NCI-H82 (cell line): ENCODE data around the gene RTCA.
A peak's percentile ranks its signal among the peaks of the same experiment; 100 is the strongest.
"Not testable (repeated sequence)": the region's sequence is repeated elsewhere in the genome, so short reads cannot be mapped to it uniquely, and the experiment has no call there.

Source experiments
- DNase-seq: peaks from one replicate; lab custom pipeline; 2025; lab: John Stamatoyannopoulos, UW

The RTCA gene

DNA sequence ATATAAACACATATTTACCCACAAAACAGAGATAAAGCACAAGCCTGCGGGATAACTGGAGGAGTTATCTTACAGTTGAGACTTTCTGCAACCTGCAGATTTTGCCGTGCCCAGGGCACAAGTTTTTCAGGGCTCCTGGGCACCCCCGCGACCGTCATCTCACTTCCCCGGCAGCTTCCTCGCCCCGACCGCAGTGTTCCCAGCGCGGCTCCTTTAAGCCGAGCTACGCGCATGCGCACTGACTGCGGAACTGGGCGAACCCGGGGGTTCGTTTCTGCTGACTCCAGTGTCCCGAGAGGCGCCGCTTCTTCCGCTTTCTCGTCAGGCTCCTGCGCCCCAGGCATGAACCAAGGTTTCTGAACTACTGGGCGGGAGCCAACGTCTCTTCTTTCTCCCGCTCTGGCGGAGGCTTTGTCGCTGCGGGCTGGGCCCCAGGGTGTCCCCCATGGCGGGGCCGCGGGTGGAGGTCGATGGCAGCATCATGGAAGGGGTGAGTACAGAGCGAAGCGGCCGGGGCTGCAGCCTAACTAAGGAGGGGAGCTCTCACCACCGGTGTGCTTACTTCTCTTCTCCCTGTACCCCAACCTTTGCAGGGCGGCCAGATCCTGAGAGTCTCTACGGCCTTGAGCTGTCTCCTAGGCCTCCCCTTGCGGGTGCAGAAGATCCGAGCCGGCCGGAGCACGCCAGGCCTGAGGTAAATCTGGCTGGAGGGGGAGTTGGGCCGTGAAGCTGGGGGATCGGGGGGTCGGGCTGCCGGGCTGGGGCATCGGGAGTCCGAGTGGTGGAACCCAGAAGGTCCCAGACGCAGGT is at the start of gene RTCA:
Gene RTCA, plus strand, starts transcription at position 286 of the 810 bp plus-strand sequence. Its CDS starts 160 bp downstream, at position 446.
- DNase-seq = peak; percentile 98

DNA sequence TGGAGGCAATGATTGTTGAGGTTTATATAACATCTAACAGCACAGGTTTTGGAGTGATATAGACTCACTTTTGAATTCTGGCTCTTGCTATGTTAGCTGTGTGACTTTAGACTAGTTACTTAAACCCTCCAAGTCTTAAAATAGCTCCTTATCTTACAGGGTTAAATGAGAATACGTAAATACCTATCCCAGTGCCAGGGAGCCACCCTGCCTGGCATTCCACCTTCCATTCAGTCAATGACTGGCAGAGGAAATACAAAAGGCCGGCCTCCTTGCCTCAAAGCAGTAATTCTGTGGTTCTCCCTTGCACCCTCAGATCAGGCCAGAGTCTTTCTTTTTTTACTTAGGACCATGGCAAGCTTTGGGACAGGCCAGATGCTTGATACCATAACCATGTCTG is 48.2 kb upstream of the RTCA start:
- DNase-seq = no peak

GRCh38 chr1:100219457-100219856 is 46.6 kb upstream of the RTCA start:
- DNase-seq = no peak

DNA sequence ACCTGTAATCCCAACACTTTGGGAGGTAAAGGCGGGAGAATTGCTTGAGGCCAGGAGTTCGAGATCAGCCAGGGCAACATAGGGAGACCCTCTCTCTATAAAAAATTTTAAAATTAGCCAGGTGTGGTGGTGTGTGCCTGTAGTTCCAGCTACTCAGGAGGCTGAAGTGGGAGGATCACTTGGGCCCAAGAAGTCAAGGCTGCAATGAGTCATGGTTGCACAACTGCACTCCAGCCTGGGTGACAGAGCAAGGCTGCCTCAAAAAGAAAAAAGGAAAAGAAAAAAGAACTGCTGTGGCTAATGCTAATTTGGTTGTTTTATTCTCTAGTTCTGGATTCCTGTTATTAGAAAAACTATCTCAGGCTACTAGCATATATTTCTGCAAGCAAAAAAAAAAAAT is 46.1 kb upstream of the RTCA start:
- DNase-seq = no peak

GRCh38 chr1:100222428-100222827 is 43.6 kb upstream of the RTCA start:
- DNase-seq = no peak

DNA sequence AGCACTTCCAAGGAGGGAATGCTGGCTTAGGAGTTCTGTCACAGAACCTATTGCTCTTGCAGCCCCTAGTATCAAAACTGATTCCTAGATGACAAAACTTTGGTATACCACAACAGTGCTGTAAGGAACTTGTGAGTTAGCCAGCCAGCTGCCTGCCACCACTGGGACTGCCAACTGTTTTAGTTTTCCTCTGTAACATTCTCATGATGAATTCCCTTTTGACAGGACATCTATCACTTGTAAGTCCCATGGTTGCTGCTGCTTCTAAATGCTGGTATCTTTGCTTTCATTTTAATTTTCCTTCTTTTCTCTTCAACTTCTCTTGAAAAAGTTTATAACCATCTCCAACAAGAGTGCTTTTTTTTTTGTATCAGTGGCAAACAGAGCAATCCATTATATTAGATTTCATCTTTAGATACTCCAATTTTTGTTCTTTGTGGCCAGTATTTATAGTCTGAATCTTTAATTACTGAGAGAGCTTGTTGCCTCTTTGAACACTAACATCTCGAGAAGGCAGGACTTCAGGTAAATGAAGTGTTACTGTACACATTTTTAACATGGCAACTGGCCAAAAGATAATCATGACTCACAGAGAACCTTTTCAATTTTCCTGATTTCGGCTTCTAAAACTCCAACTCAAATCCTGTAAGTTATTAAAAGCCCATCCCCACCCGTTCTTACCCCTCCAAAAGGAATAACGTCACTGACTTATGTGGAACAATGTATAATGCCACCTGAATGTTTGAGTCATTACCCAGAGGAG is 36.2 kb upstream of the RTCA start:
- no peak for DNase-seq

- DNase-seq = no peak
Observed at GRCh38 chr1:100230765-100231164, 35.3 kb upstream of the RTCA start.

- no peak for DNase-seq
Observed at GRCh38 chr1:100231721-100232120, 34.3 kb upstream of the RTCA start.

DNA sequence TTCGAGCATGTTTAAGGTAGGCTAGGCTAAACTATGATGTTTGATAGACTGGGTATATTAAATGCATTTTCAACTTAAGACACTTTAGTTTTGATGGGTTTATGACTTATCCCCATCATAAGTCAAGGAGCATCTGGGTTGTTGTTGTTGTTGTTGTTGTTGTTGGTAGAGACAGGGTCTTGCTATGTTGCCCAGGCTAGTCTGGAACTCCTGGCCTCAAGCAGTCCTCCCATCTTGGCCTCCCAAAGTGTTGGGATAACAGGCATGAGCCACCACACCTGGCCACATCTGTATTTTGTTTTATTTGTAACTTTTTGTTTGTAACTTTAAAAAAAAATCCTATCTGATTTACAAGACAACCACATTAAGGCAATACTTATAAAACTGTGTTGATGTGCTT is 33.9 kb upstream of the RTCA start:
- no peak for DNase-seq

DNA sequence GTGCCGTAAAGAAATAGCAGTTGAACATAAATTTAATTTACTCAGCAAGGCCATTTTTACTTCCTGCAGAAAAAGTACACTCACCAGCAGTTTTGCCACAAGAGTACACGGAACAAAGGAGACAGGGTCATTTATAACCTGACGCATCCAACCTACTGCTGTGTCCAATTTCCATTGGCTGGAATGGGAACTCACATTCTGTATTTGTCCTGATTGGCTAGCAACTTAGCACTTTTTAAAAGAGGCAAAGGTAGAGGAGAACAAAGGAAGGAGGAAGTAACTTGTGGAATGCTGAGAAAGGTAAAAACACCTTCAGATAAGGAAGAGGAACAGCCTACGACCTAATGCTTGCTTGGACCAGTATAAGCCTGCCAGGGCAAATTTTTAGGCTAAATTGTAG is 32.5 kb upstream of the RTCA start:
- not testable (repeated sequence) for DNase-seq

GRCh38 chr1:100234432-100234831 is 31.6 kb upstream of the RTCA start:
- DNase-seq = no peak

DNA sequence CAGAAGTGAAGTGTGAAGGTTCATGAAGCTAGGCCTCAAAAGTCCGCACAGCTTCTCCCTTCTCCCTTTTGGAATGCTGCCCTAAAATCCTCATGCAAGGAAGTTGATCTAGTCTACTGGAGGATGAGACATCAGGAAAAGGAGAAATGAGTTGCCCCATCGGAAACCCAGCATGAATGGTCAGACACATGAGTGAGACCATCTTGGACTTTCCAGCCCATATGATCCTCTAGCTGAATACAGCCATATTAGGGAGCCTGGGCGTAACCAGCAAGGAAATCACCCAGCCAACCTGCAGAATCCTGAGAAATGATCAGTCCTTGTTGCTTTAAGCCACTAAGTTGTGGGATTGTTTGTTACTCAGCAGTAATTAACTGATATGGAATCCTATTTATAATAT is 28.9 kb upstream of the RTCA start:
- DNase-seq = no peak

DNA sequence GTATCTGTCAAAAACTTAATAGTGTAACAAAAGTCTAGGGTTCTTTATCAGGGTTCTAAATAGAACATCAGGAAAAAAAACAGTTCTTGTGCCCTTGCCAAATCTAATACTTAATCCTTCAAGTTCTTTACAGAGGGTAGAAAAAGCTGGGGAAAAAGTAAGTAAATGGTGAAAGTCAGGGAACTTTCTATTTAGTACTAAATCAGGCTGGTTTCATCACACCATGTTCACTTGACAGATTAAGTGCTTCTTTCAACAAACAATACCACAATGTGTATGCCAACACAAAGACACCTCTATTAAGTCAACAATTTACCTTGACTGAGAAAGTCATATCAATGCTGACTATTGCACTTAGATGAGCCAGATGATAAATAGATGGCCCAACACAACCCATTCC is 26.1 kb upstream of the RTCA start:
- DNase-seq = no peak

- DNase-seq = no peak
Observed at GRCh38 chr1:100240631-100241030, 25.4 kb upstream of the RTCA start.

GRCh38 chr1:100246738-100247137 is 19.3 kb upstream of the RTCA start:
- DNase-seq = no peak

DNA sequence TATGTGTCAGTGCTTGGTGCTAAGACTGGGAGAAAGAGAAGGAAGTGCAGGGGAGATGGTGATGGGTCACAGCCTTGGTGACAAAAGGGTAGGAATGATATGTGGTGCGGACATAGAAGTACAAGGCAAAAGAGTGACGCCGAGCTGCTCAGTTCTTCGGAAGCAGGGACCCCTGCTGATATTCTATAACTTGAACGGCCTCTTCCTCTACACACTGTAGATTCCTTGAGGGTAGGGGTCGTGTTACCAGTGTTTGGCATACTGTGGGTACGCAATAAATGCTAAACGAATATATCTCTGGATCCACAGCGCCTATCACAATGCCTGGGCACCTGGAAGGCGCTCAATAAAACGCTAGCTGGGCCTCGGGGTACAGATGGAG is 16.9 kb upstream of the RTCA start:
- peak; percentile 41 for DNase-seq

DNA sequence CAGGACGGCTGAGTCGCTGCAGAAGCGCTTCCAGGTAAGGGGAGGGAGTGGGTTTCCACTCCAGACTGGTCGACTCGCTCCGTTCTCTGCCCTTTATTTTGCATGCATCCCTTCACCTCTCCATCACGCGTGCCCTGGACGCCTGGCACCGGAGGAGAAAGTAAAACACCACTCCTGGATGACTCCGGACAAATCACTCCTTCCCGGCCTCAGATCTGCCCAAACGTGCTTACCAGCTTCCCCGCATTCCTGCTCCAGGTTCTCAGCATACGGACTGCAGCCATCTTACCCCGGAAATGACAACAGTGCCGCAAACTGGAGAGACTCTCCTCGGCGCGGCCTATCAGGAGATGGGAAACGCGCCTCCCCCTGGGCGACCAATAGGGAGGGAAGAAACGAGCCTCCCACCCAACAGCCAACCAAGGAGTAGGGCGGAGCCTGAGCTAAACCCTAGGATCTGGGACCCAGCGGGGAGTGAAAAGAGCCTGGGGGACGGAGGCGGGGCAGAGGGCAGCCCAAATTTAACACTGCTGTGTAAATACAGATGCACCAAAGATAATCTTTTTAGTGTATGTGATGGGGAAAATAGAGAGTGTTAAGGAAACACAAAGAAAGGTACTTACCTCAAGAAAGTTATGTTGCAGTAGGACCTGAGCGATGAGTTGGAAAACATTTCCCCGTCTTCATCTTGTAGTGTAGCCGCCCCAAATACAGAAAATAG is 16.3 kb upstream of the RTCA start, which contains the start of gene DBT:
Gene DBT, minus strand, starts transcription at position 298 of the 721 bp plus-strand sequence. Its CDS starts 14 bp downstream, at position 284.
- peak; percentile 99 for DNase-seq

GRCh38 chr1:100250264-100250663 is 15.8 kb upstream of the RTCA start:
- DNase-seq = no peak

- DNase-seq = no peak
Observed at GRCh38 chr1:100250807-100251206, 15.2 kb upstream of the RTCA start.

DNA sequence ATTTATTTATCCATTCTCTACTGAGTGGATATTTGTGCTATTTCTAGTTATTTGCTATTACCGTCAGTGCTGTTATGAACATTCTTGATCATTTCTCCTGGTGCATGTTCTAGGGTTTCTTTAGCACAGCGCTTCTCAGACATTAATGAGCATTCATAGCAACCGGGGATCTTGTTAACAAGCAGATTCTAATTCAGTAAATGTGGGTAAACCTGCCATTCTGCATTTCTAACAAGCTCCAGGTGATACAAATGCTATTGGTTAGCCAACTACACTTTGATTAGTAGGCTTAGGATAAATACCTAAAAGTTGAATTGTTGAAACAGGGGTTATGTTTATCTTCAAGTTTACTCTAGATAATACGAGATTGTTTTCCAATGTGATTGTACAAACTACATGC is 13.1 kb upstream of the RTCA start:
- DNase-seq = no peak

DNA sequence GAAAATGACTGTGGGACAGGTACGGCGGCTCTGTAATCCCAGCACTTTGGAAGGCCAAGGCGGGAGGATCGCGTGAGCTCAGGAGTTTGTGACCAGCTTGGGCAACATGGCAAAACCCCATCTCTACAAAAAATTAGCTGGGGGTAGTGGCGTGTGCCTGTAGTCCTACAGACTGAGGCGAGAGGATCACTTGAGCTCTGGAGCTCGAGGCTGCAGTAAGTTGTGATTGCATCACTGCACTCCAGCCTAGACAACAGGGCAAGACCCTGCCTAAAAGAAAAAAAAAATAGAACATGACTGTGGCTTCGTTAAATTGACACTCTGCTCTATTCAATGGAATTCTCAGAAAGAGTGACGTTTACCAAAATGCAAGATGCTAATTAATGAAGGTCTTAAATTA is 12.5 kb upstream of the RTCA start:
- no peak for DNase-seq

DNA sequence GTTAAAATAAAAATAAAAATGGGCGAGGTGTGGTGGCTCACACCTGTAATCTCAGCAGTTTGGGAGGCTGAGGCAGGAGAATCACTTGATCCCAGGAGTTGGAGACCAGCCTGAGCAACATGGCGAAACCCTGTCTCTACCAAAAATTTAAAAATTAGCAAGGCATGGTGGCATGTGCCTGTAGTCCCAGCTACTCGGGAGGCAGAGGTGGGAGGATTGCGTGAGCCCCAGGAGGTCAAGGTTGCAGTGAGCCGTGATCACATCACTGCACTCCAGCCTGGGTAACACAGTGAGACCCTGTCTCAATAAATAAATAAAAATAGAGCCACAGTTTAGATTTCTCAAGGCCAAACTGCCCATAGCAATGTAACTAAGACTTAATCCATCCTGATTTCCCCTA is 9.7 kb upstream of the RTCA start:
- not testable (repeated sequence) for DNase-seq

DNA sequence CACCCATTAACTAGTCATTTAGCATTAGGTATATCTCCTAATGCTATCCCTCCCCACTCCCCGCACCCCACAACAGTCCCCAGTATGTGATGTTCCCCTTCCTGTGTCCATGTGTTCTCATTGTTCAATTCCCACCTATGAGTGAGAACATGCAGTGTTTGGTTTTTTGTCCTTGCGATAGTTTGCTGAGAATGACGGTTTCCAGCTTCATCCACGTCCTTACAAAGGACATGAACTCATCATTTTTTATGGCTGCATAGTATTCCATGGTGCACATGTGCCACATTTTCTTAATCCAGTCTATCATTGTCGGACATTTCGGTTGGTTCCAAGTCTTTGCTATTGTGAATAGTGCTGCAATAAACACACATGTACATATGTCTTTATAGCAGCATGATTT is 7.6 kb upstream of the RTCA start:
- DNase-seq = not testable (repeated sequence)
